GM18861 (cell line): ENCODE data around the gene EIF1AX.
A peak's percentile ranks its signal among the peaks of the same experiment; 100 is the strongest.
"Not testable (repeated sequence)": the region's sequence is repeated elsewhere in the genome, so short reads cannot be mapped to it uniquely, and the experiment has no call there.

Experiments
- ATAC-seq: cut with Tn5 transposase; IDR thresholded peaks from one replicate; pipeline ENCODE4 v1.9.1; 2021; ENCODE audit not compliant: unreplicated experiment

Gene EIF1AX, protein sequence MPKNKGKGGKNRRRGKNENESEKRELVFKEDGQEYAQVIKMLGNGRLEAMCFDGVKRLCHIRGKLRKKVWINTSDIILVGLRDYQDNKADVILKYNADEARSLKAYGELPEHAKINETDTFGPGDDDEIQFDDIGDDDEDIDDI

DNA sequence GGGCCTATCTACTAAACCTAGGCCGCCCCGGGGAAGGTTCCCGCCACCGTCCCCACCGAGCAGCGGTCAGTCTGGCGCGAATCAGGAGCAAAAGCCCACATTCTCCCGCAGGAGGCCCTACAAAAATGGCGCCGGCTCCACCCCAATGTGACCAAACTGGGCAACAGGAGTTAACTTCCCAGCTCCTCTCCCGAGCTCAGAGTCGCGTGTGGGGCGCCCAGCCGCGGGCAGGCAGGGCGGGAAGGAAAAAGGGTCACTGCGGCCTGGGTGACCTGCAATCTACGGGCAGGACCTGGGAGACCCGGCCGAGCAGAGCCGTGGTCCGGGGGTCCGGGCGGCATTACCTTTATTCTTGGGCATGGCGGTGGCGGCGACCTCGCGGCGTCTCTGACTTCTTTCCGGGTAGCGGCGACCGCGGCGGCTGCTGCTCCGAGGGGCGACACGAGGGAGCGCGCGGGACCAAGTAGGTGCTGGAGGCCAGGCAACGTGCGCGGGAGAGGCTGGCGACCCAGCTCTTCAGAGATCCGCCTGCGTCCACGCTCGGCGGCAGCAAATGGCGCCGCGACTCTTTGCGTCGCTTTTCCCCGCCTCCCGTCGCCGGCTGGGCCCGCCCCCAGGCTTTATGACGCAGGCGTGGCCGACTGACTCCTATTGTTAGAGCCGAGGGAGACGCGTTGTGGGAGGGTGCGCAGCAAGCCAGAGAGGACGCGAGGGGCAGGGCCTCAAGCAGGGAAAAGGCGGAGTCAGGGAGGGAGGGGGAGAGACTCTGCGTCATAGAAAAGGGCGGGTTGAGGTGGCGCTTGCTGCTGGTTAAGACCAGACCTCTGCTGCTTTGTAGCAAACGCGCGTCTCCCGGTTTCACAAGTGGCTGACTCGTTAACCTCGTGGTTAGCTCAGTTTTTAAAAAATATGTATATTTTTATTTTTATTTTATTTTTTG is at the start of gene EIF1AX:
Gene EIF1AX (minus strand): TSS at position 558 of the 940 bp plus-strand sequence. CDS start 198 bp downstream, at position 360.
- peak; percentile 99 for ATAC-seq

DNA sequence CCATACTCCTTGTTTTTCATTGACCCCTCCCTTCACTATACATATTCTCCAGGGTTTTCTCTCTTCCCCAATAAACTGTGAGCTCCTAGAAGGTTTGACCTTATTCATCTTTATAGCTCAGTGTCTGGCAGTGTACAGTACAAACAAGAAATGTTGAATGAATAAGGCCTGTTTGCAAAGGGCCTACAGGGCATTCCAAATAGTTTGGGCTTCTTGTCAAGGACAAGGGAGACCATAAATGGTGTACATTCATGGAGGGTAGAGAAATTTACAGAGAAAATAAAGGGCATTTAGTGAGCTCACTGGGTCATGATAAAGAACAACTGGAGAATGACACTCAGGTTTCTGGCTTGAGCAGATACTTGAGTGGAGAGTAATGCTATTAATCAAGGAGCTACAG is 47.5 kb upstream of the EIF1AX start:
- ATAC-seq: no peak

DNA sequence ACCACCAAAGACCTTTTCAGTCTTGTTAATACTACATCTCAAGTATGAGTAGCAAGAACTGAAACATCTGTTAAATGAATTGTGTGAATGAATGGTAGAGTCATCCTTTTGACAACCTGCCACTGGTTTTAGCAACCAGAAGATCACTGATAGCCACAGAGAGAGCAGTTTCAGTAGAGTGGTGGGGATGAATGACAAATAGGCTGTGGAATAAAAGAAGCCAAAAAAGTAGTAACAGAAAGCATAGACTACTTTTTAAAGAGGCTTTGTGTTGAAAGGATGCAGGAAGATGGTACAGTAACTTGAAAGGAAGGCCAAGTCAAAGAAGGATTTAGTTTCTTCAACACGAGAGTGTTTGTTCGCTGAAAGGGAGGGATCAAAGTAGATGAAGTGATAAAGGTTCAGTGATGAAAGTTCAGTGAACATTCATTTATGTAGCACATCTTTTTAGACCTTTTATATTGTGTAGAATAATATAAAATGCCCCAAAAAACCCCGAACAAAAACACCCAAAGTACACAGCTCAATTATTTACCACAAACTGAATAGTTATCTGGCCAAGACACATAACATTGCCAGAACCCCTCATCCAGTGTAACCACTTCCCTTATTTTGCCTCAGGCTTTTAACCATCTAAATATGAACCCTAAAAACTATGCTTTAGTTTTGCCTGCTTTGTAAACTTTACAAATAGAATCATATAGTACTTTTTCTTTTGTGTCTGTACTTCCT is 40.1 kb upstream of the EIF1AX start:
- no peak for ATAC-seq

DNA sequence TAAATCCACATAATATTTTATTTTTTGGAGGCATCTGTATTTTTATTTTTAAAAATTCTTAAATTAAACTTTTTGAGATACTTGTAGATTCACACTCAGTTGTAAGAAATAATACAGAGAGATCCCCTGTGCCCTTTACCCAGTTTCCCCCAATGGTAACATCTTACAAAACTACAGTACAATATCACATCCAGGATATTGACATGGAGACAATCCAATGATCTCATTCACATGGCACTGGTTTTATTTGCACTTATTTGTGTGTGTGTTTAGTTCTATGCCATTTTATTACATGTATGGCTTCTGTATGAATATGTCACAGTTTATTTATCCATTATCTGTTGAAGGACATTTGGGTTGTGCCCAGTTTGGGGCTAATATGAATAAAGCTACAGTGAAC is 35.5 kb upstream of the EIF1AX start:
- no peak for ATAC-seq

DNA sequence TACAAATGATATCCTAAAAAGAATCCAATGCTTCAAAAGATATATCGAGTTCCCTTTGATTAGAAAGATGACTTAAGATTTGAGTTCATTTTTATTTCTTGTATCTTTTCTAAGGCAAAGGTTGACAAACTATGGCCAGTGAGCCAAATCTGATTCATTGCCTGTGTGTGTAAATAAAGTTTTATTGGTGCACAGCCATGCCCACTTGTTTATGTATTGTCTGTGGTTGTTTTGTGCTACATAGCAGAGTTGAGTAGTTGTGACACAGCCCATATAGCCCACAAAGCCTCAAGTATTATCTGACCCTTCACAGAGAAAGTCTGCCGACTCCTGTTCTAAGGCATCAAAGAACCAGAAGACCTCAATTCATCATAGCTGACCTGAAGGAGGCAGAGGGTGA is 32.2 kb upstream of the EIF1AX start:
- no peak for ATAC-seq

DNA sequence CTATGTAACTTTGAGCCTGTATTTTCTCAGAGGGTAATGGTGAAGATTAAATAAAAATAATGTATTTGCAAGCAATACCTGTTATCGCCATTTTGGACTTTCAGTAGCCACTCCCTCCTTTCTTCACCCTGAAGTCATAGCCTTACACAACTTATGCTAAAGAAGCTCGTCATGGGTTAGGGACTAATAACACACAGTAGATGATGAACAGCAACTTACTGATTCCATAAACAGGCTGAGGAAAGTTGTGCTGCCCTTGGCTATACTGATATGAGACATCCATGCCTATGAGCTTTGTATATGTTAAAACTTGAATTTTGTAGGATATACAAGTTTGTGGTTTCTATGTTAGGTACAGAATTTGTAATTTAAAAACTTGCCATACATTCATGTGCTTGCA is 31.7 kb upstream of the EIF1AX start:
- no peak for ATAC-seq

DNA sequence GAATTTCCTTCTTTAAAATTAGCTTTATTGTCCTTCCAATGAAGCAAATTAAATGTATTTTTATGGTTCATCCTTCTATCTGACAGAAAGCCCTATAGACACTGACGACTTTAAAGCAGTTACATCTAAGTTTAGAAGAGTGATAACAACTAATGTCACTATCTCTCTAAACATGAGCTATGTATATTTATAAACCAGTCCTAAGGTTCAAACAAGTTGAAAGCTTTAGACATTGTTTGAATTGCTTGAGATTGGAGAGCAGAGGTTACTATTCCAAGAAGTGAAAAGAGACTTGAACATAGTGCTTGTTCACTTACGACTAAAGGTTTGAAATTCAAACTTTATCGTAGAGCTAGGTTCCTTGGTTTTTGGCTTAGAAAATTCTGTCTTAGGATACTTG is 30.2 kb upstream of the EIF1AX start:
- no peak for ATAC-seq

DNA sequence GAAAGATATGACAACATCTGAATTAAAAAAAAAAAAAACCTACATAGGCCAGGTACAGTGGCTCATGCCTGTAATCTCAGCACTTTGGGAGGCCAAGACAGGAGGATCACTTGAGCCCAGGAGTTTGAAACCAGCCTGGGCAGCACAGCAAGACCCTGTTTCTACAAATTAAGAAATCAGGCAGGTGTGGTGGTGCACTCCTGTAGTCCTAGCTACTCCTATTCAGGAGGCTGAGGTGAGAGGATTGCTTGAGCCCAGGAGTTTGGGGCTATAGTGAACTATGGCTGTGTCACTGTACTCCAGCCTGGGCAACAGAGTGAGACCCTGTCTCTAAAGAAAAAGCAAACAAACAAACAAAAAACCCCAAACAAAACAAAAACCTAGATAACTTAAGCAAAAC is 20.9 kb upstream of the EIF1AX start:
- ATAC-seq: not testable (repeated sequence)

DNA sequence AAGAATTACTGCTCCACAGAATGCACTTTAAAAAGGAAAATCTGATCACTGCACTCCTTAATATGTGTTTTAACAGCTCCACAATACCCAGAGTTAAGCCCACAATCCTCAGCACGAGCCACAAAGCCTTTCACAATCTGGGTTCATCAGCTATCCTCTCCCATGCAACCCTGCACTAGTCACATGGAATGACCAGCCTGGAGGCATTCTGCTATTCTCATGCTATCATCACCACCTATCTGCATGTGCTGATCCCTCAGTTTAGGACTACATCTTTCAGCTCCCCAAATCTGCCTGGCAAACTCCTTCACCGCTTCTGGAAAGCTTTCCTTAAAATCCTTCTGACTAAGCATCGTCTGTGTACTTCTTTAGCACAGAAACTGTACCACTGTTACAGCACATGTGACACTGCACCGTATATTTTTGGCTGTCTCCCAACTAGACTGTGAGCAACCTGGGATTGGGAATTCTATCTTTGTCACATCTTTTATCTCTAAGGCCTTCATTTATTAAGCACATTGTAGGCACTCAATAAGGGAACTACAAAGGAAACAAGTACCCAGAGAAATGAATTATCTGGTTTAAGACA is 18.3 kb upstream of the EIF1AX start:
- ATAC-seq: no peak

DNA sequence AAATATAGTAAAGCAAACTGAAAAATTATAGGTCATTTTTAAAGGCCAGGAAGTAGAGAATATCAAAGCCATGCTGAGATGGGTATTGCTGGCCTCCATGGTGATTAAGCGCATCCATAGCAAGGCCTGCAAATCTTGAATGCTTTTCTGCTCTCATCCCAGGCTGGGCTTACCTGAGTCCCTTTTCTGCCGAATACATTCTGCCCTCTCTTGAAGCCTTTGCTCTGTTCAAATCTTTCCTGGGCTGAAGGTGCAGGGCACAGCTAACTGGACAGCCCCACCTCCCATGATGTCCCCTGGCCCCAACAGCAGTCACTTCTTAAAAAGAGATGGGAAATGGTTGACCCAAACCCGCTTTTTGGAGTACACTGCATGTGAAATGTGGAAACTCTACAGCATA is 10.1 kb upstream of the EIF1AX start:
- no peak for ATAC-seq

DNA sequence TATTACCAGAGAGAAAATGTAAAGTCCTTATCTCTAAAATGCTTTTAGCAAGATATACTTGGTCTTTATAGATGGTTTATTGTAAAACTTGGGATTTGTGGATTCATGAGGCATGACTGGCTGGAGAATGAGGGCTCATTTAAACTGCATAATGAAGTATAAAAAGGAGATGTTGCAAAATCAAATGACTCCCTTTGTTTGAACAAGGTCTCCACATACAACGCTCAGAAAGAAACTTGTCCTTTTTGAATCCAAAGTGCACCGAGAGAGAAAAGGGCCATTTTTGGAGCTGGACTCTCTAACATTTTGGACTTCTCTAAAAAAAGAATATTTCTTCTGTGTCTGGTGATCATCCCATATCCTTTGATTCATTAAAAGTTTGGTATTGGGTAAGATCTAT is 7.7 kb upstream of the EIF1AX start:
- ATAC-seq: no peak

DNA sequence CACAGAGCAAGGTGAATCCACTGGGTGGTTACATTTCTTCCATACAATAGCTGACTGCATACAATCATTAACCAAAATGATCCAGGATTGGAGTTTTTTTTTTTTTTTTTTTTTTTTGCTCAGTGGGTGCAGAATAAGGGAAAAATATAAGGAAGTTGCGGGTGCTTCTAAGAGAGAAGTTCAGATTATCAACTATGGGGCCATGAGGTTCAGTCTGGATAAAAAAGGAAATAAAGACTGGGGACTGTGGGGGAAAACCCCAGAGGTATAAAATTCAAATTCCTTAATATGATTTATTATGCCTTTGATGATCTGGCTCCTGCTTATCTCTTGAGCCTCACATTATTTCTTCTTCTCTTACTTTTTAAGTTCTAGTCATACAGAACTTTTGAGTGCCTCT is 5.9 kb upstream of the EIF1AX start:
- ATAC-seq: no peak

DNA sequence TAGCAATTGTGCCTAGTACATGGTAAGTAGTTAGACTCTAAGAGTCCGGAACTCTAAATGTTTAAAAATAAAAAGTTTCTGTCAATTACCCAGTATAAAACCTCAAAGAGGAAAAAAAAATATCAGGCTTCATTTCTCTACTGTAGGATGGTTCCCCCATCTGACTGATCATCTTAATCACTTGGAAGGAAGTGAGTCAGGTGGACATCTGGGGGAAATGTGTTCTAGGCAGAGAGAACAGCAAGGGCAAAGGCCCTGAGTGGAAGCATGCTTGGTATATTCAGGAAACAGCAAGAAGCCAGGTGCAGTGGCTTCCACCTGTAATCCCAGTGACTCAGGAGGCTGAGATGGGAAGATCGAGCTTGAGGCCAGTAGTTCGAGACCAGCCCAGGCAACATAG is 2.9 kb upstream of the EIF1AX start:
- no peak for ATAC-seq

DNA sequence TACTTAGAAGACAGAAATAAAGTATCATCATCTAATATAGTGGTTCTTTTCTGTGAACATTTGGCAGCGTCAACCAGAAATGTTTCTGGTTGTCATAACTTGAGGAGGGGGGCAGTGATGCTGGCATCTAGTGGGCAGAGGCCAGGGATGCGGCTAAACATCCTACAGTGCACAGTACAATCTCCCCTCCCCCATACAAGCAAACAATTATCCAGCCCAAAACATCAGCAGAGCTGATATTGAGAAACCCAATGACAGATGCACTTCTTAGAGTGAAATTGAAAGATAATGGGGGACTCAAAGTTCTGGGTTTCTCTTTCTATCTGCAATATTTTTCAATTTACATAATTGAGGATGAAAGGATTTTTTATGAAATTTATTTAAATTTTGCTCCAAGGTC is 1.9 kb upstream of the EIF1AX start:
- no peak for ATAC-seq

DNA sequence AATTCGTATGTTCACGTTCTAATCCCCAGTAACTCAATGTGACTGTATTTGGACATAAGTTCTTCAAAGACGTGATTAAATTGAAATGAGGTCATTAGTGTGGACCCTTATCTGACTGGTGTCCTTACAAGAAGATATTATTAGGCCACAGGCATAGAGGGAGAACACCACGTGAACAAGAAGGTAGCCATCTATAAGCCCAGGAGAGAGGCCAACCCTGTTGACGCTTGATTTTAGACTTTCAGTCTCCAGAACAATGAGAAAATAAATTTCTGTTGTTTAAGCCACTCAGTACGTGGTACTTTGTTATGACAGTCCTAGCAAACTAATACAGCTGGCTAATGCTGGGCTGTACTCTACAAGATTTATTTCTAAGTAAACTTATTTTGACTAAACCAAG is 1.5 kb upstream of the EIF1AX start:
- ATAC-seq: no peak

DNA sequence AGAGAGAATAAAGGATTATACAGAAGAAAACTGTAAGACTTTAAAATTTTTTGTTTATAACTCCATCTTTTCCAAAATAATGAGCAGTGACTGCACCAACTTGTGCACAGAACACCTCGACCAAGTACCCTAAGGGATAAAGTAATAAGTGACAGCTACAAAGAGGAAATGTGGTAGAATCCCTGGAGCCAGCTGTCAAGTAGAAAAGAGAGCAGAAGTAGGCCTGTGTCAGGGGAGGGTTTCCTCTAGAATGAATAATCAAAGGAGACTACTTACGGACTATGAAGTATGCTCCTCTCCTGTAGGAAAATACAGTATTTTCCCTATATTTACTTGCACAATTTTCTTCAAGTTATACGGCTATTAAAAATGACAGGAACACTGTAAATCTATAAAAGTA is 1.2 kb downstream of the EIF1AX start:
- ATAC-seq: no peak

DNA sequence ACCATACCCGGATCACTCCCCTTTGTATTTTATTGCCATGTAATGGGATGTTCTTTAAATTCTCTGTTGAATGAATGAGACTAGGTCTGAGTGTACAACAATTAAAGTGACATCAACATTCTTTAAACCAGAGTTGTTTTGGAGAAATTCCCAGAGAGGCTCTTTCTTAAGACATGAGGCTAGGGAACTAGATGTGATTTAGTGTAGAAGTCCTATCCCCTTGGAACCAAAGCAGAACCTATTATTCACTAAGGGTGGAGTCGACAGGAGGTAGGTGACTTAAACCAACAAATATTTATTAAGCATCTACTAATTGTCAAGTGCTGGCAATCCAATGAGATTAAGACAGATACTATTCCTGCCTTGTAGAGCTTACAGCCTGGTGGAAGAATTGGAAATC is 1.7 kb downstream of the EIF1AX start:
- no peak for ATAC-seq

DNA sequence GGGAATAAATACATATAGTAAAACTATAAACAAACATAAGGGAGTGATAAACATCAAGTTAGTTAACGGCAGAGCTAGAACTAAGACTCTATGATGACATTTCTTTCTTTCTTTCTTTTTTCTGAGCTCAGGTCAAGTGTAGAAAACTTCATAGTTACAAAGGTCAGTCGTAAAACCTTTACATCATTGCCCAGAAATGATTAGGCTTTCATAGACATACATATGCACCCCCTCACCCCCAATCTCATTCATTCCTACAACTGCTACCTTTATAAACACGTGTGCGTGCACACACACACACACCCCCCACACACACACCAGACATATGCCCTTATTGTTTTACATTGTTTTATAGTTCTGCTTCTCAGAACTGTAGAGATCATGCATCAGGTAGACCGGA is 5.7 kb downstream of the EIF1AX start:
- ATAC-seq: no peak

DNA sequence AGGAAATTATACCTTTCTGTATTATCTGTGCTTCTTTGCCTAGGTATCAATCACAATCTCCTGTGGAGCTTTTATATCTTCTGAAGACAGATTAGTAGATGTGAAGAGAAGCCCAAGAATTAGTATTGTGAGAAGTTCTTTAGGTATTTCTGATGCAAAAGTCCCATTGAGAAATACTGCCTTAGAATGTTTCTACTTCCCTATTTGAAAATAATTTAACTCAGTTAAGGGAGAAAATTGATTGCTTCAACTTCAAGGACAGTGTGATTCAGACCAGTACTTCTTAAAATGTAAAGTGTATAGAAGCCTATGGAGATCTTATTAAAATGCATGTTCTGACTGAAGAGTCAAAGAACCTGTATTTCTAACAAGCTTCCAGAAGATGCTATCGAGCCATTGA is 9.0 kb downstream of the EIF1AX start:
- no peak for ATAC-seq

DNA sequence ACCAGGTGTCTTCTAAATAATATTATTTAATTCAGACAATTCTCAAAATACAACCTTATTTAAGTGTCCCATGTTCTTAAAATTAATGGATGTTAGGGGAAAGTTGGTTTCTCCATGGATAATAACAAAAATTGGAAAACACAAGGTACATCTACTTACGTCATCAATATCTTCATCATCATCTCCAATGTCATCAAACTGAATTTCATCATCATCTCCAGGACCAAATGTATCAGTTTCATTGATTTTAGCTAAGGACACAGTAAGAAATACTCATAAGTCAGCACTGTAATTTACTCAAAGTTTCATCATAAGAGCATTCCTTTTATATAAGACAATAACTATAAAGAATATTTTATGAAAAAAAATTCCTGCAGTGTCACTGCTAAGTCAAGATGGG is 11.3 kb downstream of the EIF1AX start:
- ATAC-seq: no peak

DNA sequence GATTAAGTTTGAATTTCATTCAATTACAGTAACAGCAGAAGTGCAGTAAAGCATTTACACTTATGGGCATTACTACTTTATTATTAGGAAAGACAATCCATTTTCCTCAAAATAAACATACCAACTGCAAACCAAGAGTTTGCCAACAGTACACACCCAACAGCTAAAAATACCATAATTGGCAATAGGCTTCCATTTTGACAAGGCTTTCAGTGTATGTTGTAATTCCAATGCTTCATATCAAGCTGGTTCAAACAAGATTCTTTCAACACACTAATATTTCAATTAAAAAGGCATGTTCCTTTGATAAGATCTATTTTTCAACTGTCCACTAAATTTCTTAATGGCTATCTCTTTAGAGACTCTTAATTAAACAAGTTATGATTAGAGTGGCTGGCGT is 12.1 kb downstream of the EIF1AX start:
- no peak for ATAC-seq

DNA sequence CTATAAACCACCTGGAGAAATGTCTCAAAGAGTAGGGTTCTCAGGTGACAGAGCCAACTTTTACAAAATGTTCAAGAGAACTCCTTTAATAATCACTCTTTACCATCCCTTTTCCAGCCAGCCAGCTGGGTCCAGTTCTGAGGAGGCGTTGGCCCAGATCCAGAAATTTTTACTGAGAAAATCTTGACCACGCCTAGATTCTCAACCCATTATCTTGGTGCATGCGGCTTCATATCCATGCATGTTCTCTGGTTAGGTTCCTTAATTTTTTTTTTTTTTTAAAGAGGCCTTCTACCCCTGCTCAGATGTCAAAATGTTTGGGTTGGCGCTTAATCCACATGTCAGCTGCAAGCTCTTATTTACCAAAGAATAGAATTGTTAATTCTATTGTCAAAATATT is 13.0 kb downstream of the EIF1AX start:
- ATAC-seq: no peak
